Fibroblast of lung (primary cell): ENCODE data around the gene LRSAM1.

Source experiments
- CTCF ChIP-seq, 2 donors: IDR thresholded peaks in 1 of 2; conservative IDR thresholded peaks in 1 of 2; 1 replicate in 1 of 2; 2 replicates in 1 of 2; pipeline ENCODE4 v1.5.1; 2011 to 2012; ENCODE audit warnings: low read length in 2 of 2, control low read depth in 1 of 2, inconsistent platforms in 1 of 2, low read depth in 1 of 2, mild to moderate bottlenecking in 1 of 2
- EZH2 ChIP-seq: IDR thresholded peaks from 2 replicates; pipeline ENCODE4 v1.5.1; 2012; ENCODE audit warnings: low read length, control low read depth, mild to moderate bottlenecking; ENCODE audit errors: missing control alignments

GRCh38 chr9:127524373-127524772 is 73.1 kb downstream of the LRSAM1 start:
- no peak for TF ChIP-seq CTCF (conservative IDR thresholded peaks at IDR 0.05 in 1 of 2, IDR thresholded peaks at IDR 0.05 in 1 of 2; ENCODE audit: low read depth in 1 of 2, low read length in 2 of 2)
- no peak for TF ChIP-seq EZH2
